ENCODE results near the gene KCNJ5. TPM values are rescaled to one million over a fixed set of nuclear protein-coding genes. Genes with fewer than 3 reads are reported as not detected.

KCNJ5 gene
- total RNA-seq, 3 donors from 2014 or later: not detected

DNA sequence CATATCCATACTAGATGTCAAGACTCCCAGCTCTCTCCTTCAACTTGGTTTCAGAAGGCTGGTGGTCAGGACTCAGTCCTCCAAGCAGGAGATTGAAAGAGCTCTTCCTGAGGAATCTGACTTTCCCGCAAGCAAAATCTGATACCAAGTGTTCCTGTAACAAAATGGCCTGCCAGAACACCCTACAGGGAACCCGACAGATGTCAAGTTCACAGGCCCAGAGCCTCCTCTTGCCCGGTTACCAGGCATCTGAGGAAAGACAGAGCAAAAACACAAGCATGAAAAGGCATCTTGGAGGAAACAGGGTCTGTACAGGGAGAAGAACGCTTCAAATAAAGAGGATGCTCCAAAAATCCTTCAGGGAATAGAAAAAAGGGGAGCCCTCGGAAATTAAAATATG, 8.7 kb upstream of the KCNJ5 start:
- Mint-ChIP-seq H3K36me3 (ENCODE audit: insufficient read depth) (no peaks in the 10 kb centered on the region), H3K9me3 (no peaks in the 10 kb centered on the region), H3K4me1 (ENCODE audit: low read depth) (peaks cover 2% of the 10 kb centered on the region), H3K4me3 (no peak overlapping the region), H3K27me3 (ENCODE audit: low read depth) (peaks cover 43% of the 10 kb centered on the region)
- ATAC-seq (no peak), DNase-seq (no peak)

DNA sequence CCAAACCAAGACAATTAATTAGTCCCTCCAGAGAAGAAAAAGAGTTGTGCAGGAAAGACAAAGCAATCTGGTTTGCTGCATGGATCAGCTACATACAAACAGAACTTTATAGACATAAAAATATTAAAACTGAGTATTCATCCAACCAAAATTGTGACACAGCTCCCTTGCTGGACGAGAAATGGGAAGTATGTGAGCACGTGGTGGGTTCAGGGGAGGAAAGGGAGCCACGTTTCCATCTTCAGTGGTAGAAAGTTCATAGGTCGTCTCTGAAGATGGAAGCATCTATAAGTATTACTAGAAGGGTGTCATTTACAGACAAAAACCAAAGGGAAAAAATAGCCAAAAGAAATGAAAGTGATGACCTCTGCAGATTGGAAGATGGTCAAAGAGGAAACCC, 7.1 kb upstream of the KCNJ5 start:
- Mint-ChIP-seq H3K4me3 (no peak overlapping the region), H3K4me1 (ENCODE audit: low read depth) (peaks cover 2% of the 10 kb centered on the region), H3K27me3 (ENCODE audit: low read depth) (peaks cover 55% of the 10 kb centered on the region), H3K9me3 (no peaks in the 10 kb centered on the region), H3K36me3 (ENCODE audit: insufficient read depth) (no peaks in the 10 kb centered on the region)
- no peak for ATAC-seq
- no peak for DNase-seq

DNA sequence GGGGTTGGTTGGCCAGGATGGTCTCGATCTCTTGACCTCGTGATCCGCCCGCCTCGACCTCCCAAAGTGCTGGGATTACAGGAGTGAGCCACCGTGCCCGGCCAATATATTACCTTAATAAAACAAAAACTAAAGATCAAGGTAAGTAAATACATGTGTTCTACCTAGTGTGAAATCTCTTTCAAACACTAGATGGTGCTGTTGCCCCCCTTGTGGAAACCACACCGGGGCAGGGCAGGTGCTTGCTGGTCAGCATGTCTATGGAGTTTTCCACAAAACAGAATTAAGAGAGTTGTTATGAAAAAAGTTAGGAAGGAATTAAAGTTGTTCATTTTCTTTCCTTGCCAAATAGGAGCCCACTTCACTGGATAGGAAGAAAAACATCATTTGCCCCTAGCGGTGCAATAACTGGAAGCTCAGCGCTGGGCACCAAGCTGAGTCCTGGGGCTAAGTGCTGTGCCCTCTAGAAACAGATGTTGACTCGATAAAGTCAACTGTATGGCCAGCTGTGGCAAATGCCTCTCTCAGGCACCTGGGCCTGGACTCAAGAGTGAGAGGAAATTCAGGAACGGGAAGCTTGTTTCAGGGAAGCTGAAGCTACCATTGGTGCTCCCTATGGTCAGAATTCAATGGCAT, 6.3 kb upstream of the KCNJ5 start:
- peak; percentile 40 for DNase-seq
- ATAC-seq: peak; percentile 79 to 82
- peaks cover 2% of the 10 kb centered on the region for H3K4me1 Mint-ChIP-seq (ENCODE audit: low read depth)
- H3K27me3 Mint-ChIP-seq (ENCODE audit: low read depth): peaks cover 62% of the 10 kb centered on the region
- no peaks in the 10 kb centered on the region for H3K36me3 Mint-ChIP-seq (ENCODE audit: insufficient read depth)
- no peak overlapping the region for H3K4me3 Mint-ChIP-seq
- no peaks in the 10 kb centered on the region for H3K9me3 Mint-ChIP-seq

DNA sequence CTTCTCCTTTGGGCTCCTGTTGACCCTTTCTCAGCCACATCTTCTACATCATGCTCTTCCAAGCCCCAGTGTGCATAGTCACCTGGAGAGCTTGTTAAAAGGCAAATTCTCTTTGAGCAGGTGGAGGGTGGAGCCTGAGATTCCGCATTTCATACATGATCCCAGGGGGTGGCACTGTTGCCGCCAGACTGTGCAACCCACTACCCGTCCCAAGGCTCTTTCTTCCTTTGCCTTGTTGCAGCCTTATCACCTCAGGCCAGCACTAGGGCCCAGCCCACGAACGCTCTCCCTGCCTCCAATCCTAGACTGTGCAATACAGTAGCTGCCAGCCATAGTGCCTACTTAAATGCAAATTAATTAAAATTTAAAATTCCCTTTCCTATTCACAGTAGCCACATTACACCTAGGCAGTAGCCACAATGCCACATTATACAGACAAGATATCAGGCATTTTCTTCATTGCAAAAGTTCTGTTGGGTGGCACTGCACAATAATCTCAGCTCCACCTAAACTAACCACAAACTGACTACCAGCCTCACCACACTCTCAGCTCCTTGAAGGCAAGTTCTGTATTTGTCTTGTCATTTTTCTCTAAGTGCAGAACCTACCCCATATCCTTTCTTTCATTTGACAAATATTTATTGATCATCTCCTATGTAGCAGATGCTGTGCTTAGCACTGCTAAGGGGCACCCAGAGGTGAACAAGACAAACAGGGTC, 4.6 kb upstream of the KCNJ5 start:
- ATAC-seq (no peak), DNase-seq (no peak)
- Mint-ChIP-seq H3K9me3 (no peaks in the 10 kb centered on the region), H3K27me3 (ENCODE audit: low read depth) (peaks cover 63% of the 10 kb centered on the region), H3K36me3 (ENCODE audit: insufficient read depth) (no peaks in the 10 kb centered on the region), H3K4me1 (ENCODE audit: low read depth) (peaks cover 6% of the 10 kb centered on the region), H3K4me3 (no peak overlapping the region)

DNA sequence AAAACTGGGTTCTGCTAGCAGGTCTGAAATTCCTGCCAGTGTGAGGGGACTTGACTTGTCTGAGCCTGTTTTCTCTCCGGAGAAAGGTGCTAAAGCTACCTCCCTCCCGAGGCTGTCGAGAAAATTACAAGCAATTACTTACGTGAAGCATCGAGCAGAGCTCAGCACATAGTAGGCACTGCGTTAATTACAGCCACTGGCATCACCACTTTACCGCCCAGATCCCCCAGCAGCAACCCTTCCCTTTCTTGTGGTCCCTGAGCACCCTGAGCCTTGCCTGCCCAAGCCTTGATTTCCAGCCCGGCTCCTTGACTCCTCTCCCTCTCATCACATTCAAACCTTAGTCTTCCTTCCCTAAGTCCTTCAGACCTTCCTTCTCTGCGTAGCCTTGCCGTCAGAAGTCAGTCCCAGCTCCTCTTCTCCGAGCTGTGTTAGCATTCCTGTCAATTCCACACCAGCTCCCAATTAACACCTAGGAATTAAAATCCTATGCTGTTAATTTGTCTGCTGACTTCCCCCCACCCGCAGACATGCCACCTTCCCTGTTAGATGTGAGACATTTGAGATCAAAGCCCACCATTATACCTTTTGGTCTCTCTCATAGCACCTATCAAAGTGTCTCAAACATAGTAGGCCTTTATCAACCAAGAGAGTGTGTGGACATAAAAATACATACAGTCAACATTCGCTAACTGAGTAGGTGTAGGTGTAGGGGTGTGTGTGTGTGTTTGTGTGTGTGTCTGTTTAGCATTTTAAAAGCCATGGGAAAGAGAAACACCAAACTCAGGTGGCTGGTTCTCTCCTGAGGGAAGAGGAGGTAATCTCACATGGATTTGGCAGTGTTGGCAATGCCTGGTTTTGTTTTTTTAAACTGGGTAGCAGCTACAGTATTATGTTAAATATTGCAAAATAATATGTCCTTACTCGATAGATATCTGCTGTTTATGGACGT, 2.8 kb upstream of the KCNJ5 start:
- ATAC-seq: no peak
- H3K4me1 Mint-ChIP-seq (ENCODE audit: low read depth): peaks cover 7% of the 10 kb centered on the region
- no peaks in the 10 kb centered on the region for H3K36me3 Mint-ChIP-seq (ENCODE audit: insufficient read depth)
- peaks cover 57% of the 10 kb centered on the region for H3K27me3 Mint-ChIP-seq (ENCODE audit: low read depth)
- no peaks in the 10 kb centered on the region for H3K9me3 Mint-ChIP-seq
- no peak overlapping the region for H3K4me3 Mint-ChIP-seq
- DNase-seq: no peak

DNA sequence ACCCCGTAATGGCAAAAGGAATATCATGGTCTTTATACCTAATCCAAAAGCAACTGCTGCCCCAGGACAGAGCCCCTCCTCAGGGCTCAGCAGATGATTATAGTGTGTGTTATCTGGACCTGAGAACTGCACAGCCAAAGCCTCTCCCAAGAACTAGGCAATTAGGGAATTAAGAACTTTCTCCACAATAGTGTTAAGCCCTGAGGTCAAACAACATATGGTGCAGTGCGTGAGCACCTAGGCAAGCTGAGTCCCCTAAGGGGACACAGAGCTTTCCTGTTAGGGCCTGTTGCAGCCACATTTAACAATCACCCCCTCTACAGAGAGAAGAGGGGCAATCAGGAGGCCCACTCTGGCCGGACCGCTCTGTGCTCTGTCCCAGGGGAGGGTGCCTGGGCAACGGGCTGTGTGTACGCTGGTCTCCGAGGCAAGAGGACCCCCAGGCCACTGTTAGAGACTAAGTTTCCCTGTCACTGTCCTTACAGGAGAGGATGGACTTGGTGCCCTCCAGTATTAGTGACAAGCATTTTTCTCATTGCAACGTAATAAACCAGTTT, 1.4 kb upstream of the KCNJ5 start:
- Mint-ChIP-seq H3K9me3 (no peaks in the 10 kb centered on the region), H3K36me3 (ENCODE audit: insufficient read depth) (no peaks in the 10 kb centered on the region), H3K27me3 (ENCODE audit: low read depth) (peaks cover 52% of the 10 kb centered on the region), H3K4me1 (ENCODE audit: low read depth) (peaks cover 7% of the 10 kb centered on the region), H3K4me3 (no peak overlapping the region)
- ATAC-seq (no peak), DNase-seq (no peak)

DNA sequence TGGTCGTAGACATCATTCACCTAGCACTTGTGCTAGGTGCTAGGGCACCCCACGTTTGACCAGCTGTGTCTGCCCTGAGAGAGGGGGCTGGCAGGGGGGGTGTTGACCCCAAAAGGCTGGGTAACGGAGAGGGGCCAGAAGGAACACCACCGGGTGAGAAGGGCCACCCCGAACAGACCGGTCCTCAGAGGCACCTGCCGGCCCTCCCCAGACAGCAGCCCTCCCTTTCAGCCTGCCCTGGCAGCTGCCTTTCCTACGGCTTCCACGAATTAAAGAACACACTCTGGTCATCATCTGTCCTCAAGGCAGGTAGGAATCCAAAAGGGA, 977 bp upstream of the KCNJ5 start:
- no peak overlapping the region for H3K4me3 Mint-ChIP-seq
- ATAC-seq (peak in 1 of 2 donors; percentile 32), DNase-seq (no peak)
- no peaks in the 10 kb centered on the region for H3K36me3 Mint-ChIP-seq (ENCODE audit: insufficient read depth)
- H3K9me3 Mint-ChIP-seq: no peaks in the 10 kb centered on the region
- peaks cover 7% of the 10 kb centered on the region for H3K4me1 Mint-ChIP-seq (ENCODE audit: low read depth)
- H3K27me3 Mint-ChIP-seq (ENCODE audit: low read depth): peaks cover 52% of the 10 kb centered on the region

DNA sequence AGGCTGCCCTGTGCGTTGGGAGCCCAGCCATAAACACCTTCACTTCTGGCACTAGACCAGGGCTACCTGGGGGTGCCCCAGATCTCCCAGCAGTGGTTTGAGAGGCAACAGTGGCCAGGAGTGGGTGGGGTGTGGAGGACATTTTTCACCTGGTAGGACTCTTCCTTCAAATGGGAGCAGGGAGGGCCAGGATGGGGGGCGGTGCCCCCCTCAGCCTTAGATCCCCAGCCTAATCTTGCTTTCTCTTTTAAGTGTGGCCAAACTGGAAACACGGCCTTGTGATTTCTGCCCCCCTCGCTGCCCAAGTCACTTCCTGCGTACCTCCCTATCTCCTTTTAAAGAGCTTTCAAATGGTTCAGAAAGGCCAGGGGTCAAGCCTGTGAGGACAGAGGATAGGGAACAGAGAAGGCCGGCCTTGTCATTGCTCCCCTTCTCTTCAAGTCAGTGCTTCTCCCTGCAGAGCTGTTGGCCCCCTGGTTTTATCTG, 800 bp downstream of the KCNJ5 start:
- Mint-ChIP-seq H3K4me3 (no peak overlapping the region), H3K9me3 (no peaks in the 10 kb centered on the region), H3K4me1 (ENCODE audit: low read depth) (peaks cover 5% of the 10 kb centered on the region), H3K27me3 (ENCODE audit: low read depth) (peaks cover 48% of the 10 kb centered on the region), H3K36me3 (ENCODE audit: insufficient read depth) (no peaks in the 10 kb centered on the region)
- ATAC-seq (no peak), DNase-seq (no peak)

DNA sequence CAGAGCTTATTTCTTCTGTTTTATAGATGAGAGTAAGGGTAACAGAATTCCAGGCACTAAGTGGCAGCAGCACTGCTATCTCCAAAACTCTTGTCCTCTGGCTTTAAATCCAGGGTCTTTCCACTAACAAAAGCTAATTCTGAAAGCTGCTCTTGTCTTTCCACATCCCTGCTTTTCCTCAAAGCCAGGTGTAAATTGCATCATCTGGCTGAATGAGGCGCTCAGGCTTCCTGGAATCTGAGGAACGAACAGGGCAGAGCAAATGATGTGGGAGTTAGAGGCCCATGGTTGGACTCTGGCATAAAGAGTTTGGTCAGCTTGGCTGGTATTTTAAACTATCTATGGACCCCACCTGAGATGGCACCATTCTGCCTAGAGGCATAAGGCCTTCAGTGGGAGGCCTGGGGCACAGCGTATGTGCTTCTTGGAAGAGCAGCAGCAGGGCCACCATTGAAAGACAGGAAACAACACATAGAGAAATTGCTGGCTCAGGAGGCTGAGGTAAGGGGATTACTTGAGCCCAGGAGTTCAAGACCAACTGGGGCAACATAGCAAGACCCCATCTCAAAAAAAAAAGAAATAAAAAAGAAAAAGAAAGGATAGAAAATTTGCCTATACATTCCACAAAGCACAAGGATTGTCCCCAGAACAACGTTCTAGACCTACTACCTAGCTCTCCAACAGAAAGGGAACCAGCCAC, 1.9 kb downstream of the KCNJ5 start:
- no peak for DNase-seq
- H3K27me3 Mint-ChIP-seq (ENCODE audit: low read depth): peaks cover 43% of the 10 kb centered on the region

DNA sequence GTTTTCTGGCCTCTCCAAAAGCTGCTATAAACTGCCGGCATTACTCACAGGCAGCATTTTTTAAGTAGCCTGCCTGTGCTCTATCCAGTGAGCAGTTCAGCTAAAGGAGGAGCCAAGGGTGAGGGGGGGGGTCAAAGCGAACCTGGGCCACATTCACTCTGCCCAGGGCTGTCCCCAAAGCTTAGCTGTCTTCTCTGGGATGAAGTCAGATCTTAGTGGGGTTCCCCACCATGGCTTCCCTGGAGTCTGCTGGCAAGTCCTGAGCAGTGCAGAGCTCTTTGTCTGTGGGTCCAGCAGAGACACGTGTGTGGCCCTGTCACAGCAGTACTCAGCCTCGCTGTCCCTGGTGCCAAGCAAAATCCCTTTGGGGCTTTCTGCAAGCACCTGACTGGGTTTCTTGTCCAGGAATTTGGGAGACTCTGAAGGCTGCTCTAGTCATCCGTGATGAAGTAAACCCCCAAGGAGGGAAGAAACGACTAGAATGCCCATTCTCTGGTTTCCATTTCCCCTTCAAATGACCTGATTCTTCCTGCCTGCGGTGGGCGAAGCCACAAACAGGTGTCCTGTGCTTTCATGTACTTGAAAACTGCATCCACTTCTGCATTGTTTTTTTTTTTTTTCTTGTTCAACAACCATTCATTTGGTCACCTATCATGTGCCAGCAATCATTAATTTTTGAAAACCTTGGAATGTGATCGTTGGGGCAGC, 2.6 kb downstream of the KCNJ5 start:
- no peak overlapping the region for H3K4me3 Mint-ChIP-seq
- ATAC-seq (no peak), DNase-seq (no peak)
- H3K27me3 Mint-ChIP-seq (ENCODE audit: low read depth): peaks cover 36% of the 10 kb centered on the region
- no peaks in the 10 kb centered on the region for H3K9me3 Mint-ChIP-seq
- peaks cover 5% of the 10 kb centered on the region for H3K4me1 Mint-ChIP-seq (ENCODE audit: low read depth)
- no peaks in the 10 kb centered on the region for H3K36me3 Mint-ChIP-seq (ENCODE audit: insufficient read depth)

More for the DNA sequence above, 1.9 kb downstream of the KCNJ5 start:
- Mint-ChIP-seq H3K36me3 (ENCODE audit: insufficient read depth) (no peaks in the 10 kb centered on the region), H3K9me3 (no peaks in the 10 kb centered on the region), H3K4me1 (ENCODE audit: low read depth) (peaks cover 5% of the 10 kb centered on the region), H3K4me3 (no peak overlapping the region)
- ATAC-seq: no peak

DNA sequence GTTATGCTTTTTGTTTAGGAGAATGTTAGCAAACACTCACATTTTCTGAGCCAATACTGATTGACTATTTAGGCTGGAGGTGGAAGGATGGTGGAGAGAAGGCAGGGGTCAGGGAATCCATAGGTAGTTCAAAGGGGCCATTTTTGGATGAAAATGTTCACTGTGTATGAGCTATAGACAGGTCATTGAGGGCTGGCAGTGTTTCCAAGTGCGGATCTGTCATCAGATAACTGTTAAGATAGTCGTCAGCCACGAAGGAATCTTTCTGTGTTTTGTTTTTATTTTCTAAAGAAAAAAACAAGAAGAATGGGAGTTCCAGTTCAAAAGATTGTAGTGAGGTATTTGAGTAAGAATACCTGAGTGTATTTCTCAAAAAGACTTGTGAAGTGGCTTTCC, 3.1 kb downstream of the KCNJ5 start:
- Mint-ChIP-seq H3K27me3 (ENCODE audit: low read depth) (peaks cover 33% of the 10 kb centered on the region), H3K9me3 (no peaks in the 10 kb centered on the region)

DNA sequence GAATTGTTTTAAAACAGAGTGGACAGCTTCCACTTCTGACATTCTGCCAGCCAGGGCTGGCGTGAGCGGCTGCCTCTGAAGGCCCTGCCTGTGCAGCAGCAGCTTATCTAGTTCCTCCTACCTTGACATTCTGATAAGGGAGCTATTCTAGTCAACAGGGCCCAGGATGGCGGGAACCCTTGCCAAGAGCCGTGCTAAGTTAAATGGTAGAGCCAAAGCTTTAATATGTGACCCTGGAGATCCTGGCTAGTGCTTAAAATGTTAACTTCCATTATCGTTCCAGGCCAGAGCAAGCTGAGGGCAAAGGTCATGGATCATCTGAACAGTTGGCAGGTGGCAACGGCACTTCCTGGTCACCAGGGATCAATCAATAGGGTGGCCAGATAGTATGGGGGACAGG, 3.5 kb downstream of the KCNJ5 start:
- Mint-ChIP-seq H3K4me1 (ENCODE audit: low read depth) (peaks cover 5% of the 10 kb centered on the region), H3K9me3 (no peaks in the 10 kb centered on the region), H3K36me3 (ENCODE audit: insufficient read depth) (no peaks in the 10 kb centered on the region), H3K4me3 (no peak overlapping the region), H3K27me3 (ENCODE audit: low read depth) (peaks cover 29% of the 10 kb centered on the region)
- DNase-seq (no peak), ATAC-seq (no peak)

More for the DNA sequence above, 3.1 kb downstream of the KCNJ5 start:
- H3K36me3 Mint-ChIP-seq (ENCODE audit: insufficient read depth): no peaks in the 10 kb centered on the region
- peaks cover 5% of the 10 kb centered on the region for H3K4me1 Mint-ChIP-seq (ENCODE audit: low read depth)
- DNase-seq (no peak), ATAC-seq (no peak)
- no peak overlapping the region for H3K4me3 Mint-ChIP-seq

DNA sequence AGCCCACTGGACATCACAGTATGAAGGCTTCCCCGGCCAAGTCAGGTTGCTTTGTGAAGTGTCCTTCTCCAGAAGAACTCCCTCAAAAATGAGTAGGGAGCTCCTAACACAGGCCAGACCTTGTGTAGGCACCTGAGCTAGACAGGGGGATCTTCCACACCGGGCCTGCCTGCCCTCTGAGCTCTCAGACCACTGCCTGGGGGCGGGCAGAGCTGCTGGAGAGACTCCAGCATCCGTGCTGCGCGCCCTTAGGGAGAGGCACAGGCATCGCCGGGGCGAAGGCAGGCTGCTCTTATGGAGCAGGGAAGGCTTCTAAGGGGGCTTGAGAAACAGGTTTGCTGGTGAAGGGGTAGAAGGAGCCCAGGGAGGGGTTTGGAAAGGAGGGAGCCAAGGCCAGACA, 4.4 kb downstream of the KCNJ5 start:
- H3K4me1 Mint-ChIP-seq (ENCODE audit: low read depth): peaks cover 5% of the 10 kb centered on the region
- H3K9me3 Mint-ChIP-seq: no peaks in the 10 kb centered on the region
- ATAC-seq: no peak
- H3K4me3 Mint-ChIP-seq: no peak overlapping the region
- peaks cover 23% of the 10 kb centered on the region for H3K27me3 Mint-ChIP-seq (ENCODE audit: low read depth)
- H3K36me3 Mint-ChIP-seq (ENCODE audit: insufficient read depth): no peaks in the 10 kb centered on the region
- DNase-seq: no peak

Measured in activated T-cell treated with anti-CD3 and anti-CD28 coated beads, Interleukin-2, amount 50 U/mL, for 4 hours (primary cell).